ENCODE measurements around the gene TMEM183A.
A peak's percentile ranks its signal among the peaks of the same experiment; 100 is the strongest.
"Not testable (repeated sequence)": the region's sequence is repeated elsewhere in the genome, so short reads cannot be mapped to it uniquely, and the experiment has no call there.

The TMEM183A gene

GRCh38 chr1:203000217-203000944 is 6.8 kb upstream of the TMEM183A start:
- no peaks in the 10 kb centered on the region for H3K36me3 ChIP-seq (replicated peaks; ENCODE audit: insufficient read depth, low read length)
- H3F3A ChIP-seq (ENCODE audit: insufficient read depth, low read length), result 0 out of 2 replicates have a peak, but pooled peaks cover 4% of the 10 kb centered on the region
- H3K4me3 ChIP-seq (ENCODE audit: low read length), result no peak overlapping the region
- H2AFZ ChIP-seq (ENCODE audit: low read length), result peak overlapping the region; percentile 13; the same call in 1 of the 2 replicates
- H4K20me1 ChIP-seq (ENCODE audit: insufficient read depth, low read length), result no peaks in the 10 kb centered on the region
- H3K4me1 ChIP-seq (ENCODE audit: low read length), result peaks cover 4% of the 10 kb centered on the region; the same call in 1 of the 2 replicates
- H3K9me3 ChIP-seq (replicated peaks; ENCODE audit: insufficient read depth, low read length), result no peaks in the 10 kb centered on the region
- H3K9ac ChIP-seq (ENCODE audit: low read length), result no peak overlapping the region
- 0 out of 2 replicates have a peak, but pooled peaks cover 18% of the 10 kb centered on the region for H3K27me3 ChIP-seq (replicated peaks; ENCODE audit: insufficient read depth, low read length)
- no peak overlapping the region for H3K4me2 ChIP-seq (ENCODE audit: low read depth, low read length)
- no peaks in the 10 kb centered on the region for H3K9me2 ChIP-seq (replicated peaks; ENCODE audit: insufficient read depth, low read length)
- DNase-seq, result peak; percentile 4
- no peak overlapping the region for H3K27ac ChIP-seq (ENCODE audit: low read length)
- no peaks in the 10 kb centered on the region for H3K79me2 ChIP-seq (ENCODE audit: low read length)
- no peak for TF ChIP-seq EZH2phosphoT487 (IDR thresholded peaks at IDR 0.05; ENCODE audit: low read length)
- TF ChIP-seq CTCF (IDR thresholded peaks at IDR 0.05; ENCODE audit: low read length), result no peak
- no peak for TF ChIP-seq EZH2 (optimal IDR thresholded peaks at IDR 0.05; ENCODE audit: low read depth, low read length)

- no peaks in the 10 kb centered on the region for H3K36me3 ChIP-seq (replicated peaks; ENCODE audit: insufficient read depth, low read length)
- no peak for DNase-seq
Observed at GRCh38 chr1:203001986-203002385, 5.2 kb upstream of the TMEM183A start.

GRCh38 chr1:203002951-203003350 is 4.2 kb upstream of the TMEM183A start:
- Histone ChIP-seq H3K4me2 (ENCODE audit: low read depth, low read length) (no peak overlapping the region), H3K27ac (ENCODE audit: low read length) (no peak overlapping the region), H3K27me3 (replicated peaks; ENCODE audit: insufficient read depth, low read length) (0 out of 2 replicates have a peak, but pooled peaks cover 4% of the 10 kb centered on the region), H3K9me3 (replicated peaks; ENCODE audit: insufficient read depth, low read length) (no peaks in the 10 kb centered on the region), H3F3A (ENCODE audit: insufficient read depth, low read length) (peaks cover 14% of the 10 kb centered on the region), H3K4me1 (ENCODE audit: low read length) (peaks cover 8% of the 10 kb centered on the region; the same call in 1 of the 2 replicates), H3K4me3 (ENCODE audit: low read length) (no peak overlapping the region), H3K79me2 (ENCODE audit: low read length) (peaks cover 6% of the 10 kb centered on the region), H3K9me2 (replicated peaks; ENCODE audit: insufficient read depth, low read length) (no peaks in the 10 kb centered on the region), H2AFZ (ENCODE audit: low read length) (no peak overlapping the region), H4K20me1 (ENCODE audit: insufficient read depth, low read length) (no peaks in the 10 kb centered on the region), H3K36me3 (replicated peaks; ENCODE audit: insufficient read depth, low read length) (no peaks in the 10 kb centered on the region), H3K9ac (ENCODE audit: low read length) (no peak overlapping the region)
- no peak for DNase-seq
- TF ChIP-seq CTCF (IDR thresholded peaks at IDR 0.05; ENCODE audit: low read length) (no peak), EZH2phosphoT487 (IDR thresholded peaks at IDR 0.05; ENCODE audit: low read length) (no peak), EZH2 (optimal IDR thresholded peaks at IDR 0.05; ENCODE audit: low read depth, low read length) (no peak)

More at GRCh38 chr1:203001986-203002385, 5.2 kb upstream of the TMEM183A start:
- no peaks in the 10 kb centered on the region for H3K79me2 ChIP-seq (ENCODE audit: low read length)
- H4K20me1 ChIP-seq (ENCODE audit: insufficient read depth, low read length), result no peaks in the 10 kb centered on the region
- no peak overlapping the region for H3K4me3 ChIP-seq (ENCODE audit: low read length)
- no peaks in the 10 kb centered on the region for H3K9me3 ChIP-seq (replicated peaks; ENCODE audit: insufficient read depth, low read length)
- H3K27ac ChIP-seq (ENCODE audit: low read length), result no peak overlapping the region
- peaks cover 8% of the 10 kb centered on the region; the same call in 1 of the 2 replicates for H3F3A ChIP-seq (ENCODE audit: insufficient read depth, low read length)
- no peaks in the 10 kb centered on the region for H3K9me2 ChIP-seq (replicated peaks; ENCODE audit: insufficient read depth, low read length)
- peaks cover 8% of the 10 kb centered on the region; the same call in 1 of the 2 replicates for H3K4me1 ChIP-seq (ENCODE audit: low read length)
- 0 out of 2 replicates have a peak, but pooled peaks cover 7% of the 10 kb centered on the region for H3K27me3 ChIP-seq (replicated peaks; ENCODE audit: insufficient read depth, low read length)
- H2AFZ ChIP-seq (ENCODE audit: low read length), result no peak overlapping the region
- no peak overlapping the region for H3K4me2 ChIP-seq (ENCODE audit: low read depth, low read length)
- TF ChIP-seq EZH2 (optimal IDR thresholded peaks at IDR 0.05; ENCODE audit: low read depth, low read length) (no peak), CTCF (IDR thresholded peaks at IDR 0.05; ENCODE audit: low read length) (no peak), EZH2phosphoT487 (IDR thresholded peaks at IDR 0.05; ENCODE audit: low read length) (no peak)
- no peak overlapping the region for H3K9ac ChIP-seq (ENCODE audit: low read length)

GRCh38 chr1:203005395-203006142 is 1.6 kb upstream of the TMEM183A start:
- Histone ChIP-seq H2AFZ (ENCODE audit: low read length) (peak overlapping the region; percentile 90; the same call in 1 of the 2 replicates), H3K4me1 (ENCODE audit: low read length) (peaks cover 12% of the 10 kb centered on the region), H3F3A (ENCODE audit: insufficient read depth, low read length) (peaks cover 21% of the 10 kb centered on the region), H3K79me2 (ENCODE audit: low read length) (peaks cover 31% of the 10 kb centered on the region)
- H3K27me3 ChIP-seq (replicated peaks; ENCODE audit: insufficient read depth, low read length); H3K36me3 ChIP-seq (replicated peaks; ENCODE audit: insufficient read depth, low read length); H3K27ac ChIP-seq (ENCODE audit: low read length); H3K9ac ChIP-seq (ENCODE audit: low read length); H4K20me1 ChIP-seq (ENCODE audit: insufficient read depth, low read length); H3K4me3 ChIP-seq (ENCODE audit: low read length); DNase-seq; H3K4me2 ChIP-seq (ENCODE audit: low read depth, low read length); H3K9me3 ChIP-seq (replicated peaks; ENCODE audit: insufficient read depth, low read length); H3K9me2 ChIP-seq (replicated peaks; ENCODE audit: insufficient read depth, low read length): not testable (repeated sequence)

Measured in MM.1S (cell line).